GM21786 (cell line): Measurements from ENCODE around the gene LHX4.

Experiments used
- ATAC-seq: cut with Tn5 transposase; IDR thresholded peaks from one replicate; pipeline ENCODE4 v1.9.1; 2021; ENCODE audit not compliant: unreplicated experiment

LHX4 gene

DNA sequence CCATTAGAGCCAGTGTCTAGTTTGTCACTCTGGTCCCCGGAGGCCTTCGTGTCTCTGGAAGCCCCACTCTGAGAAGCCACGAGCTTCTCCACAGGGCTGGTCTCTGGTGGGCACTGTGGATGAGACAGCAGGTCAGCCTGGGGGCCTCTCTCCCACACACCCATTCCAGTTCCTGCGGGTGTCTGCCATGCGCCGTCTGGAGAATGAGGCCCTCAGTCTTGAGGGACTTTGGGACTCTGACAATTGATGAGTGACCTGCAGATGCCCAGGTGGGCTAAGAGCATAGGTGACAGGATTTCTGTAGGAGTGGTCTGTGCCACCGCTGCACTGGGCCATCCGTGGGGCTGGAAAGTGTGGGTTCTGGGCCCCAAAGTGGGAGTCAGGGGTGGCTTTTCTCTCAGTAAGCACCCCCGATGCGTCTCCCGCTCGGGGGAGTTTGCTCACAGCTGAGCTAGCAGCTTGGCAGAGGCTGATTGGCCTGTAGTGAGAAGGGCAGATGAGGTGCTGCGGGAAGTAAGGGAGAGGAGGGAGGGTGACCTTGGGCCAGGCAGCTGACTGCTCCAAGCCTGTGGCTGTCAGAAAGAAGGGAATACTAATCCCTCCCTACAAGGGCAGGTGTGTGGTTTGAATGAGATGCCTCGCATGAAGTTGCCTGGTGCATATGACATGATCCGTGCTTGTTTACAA, 26.4 kb downstream of the LHX4 start:
- no peak for ATAC-seq

- no peak for ATAC-seq
These were observed 26.9 kb downstream of the LHX4 start for GRCh38 chr1:180257028-180257386.

GRCh38 chr1:180257486-180257885, 27.4 kb downstream of the LHX4 start:
- ATAC-seq, result no peak

DNA sequence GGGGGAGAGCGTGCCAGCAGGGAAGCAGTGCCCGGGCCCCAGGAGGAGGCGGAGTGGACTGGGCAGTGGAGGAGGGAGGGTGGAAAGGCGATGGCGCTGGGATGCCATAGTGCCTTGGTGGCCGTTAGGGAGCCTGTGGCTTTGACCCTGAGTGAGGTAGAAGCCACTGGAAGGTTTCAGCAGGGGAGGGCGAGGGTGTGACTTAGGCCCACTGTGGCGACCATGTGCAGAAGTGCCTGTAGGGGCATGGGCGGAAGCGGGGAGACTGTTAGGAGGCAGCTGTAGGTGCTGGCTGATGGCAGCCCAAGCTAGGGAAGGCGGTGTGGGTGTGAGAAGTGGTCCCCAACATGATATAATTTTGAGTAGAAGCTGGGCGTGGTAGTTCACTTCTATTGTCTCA, 28.2 kb downstream of the LHX4 start:
- no peak for ATAC-seq

GRCh38 chr1:180258935-180259334, 28.9 kb downstream of the LHX4 start:
- no peak for ATAC-seq

- ATAC-seq, result no peak
These were observed 29.6 kb downstream of the LHX4 start for GRCh38 chr1:180259431-180260338.

DNA sequence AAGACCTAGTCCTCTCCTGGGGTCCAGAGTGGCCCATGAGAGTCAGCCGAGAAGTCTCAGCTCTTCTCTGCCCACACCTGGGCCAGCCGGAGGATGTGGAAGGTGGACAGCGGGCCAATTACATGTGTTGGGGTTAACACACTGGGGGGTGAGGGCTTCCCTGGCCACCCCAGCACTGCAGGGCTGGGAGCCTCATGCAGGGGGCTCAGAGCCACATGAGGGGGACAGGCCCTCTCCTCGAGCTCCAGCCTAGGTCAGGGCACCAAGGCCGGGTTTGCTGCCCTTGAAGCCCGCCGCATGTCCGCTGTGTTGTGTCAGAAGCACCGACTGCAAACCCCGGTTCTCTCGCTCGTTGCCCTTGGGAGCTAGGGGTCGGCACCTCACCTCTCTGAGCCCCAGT, 30.5 kb downstream of the LHX4 start:
- ATAC-seq, result no peak

- no peak for ATAC-seq
These were observed 31.0 kb downstream of the LHX4 start for GRCh38 chr1:180261030-180261429.

GRCh38 chr1:180261524-180262155, 31.6 kb downstream of the LHX4 start:
- ATAC-seq, result no peak

DNA sequence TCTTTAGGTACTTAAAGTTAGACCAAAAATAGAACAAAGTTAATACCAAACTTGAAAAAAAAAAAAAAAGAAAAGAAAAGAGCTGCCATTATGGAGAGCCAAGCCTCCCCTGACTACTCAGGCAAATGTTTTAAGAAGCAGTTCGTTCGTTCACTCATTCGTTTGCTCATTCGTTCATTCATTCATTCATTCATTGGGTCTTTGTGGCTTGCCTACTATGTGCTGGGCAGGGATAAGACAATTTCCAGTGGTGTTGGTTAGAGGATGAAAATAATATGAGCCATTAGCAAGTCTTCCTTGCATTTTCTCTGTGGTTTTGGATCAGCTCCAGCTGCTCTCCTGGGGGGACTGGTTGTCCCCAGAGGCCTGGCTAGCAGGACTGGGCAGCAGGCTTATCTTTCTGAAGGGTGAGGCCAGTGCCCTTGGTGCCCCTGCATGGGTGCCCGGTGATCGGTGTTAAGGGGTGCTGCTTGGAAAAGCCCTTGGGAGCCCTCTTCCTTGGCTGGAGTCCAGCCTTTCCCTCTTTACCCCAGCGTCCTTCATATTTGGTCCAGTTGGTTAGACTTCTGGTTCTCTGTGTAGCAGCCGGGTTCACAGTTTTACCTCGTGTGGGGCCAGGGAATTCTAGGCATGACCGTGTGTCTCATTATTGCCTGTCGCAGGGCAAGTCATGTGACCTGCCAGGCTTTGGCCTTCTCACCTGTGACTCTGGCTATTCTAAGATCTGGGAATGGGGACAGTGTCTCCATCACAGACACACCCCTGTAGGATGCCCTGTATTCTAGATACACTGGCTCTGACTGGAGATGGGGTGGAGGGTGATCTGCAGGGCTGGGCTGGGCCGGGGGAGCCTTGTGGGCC, 32.8 kb downstream of the LHX4 start:
- ATAC-seq, result no peak

DNA sequence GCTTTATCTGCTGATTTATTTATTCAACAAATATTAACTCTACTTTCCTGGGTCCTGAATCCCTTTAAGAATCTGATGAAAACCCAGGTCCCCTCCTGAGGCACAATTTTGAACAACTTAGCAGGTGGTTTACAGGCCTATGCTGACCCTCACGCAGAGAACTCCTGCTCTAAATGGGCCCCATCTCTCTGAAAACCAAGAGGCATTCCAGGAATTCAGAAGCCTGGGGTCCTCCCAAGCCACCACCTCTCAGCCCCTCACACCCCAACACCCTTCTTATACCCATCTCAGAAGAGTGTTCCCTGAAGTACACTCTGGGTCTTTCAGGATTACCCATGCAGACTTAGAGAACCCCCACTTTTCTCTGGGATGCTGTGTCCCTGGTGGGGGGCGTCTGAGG, 34.5 kb downstream of the LHX4 start:
- no peak for ATAC-seq

GRCh38 chr1:180265201-180265600, 35.1 kb downstream of the LHX4 start:
- ATAC-seq, result no peak

DNA sequence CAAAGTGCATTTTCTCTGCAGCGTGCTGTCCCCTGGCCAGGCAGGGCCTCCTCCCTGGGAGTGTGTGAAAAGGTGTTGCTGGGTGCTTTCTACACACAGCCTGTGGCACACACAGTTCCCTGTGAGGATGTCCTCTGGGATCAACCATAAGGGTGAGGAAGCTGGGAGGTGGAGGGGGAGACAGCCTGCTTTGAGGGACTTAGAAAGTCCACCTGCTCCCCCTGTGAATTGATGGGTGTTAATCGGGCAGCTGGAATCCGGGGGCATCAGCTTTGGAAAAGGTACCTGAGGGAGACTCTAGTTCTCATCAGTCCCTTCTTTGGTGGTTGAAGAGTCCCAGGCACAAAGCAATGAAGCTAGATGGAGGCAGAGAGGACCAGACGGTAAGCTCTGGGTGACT, 35.8 kb downstream of the LHX4 start:
- ATAC-seq, result no peak

DNA sequence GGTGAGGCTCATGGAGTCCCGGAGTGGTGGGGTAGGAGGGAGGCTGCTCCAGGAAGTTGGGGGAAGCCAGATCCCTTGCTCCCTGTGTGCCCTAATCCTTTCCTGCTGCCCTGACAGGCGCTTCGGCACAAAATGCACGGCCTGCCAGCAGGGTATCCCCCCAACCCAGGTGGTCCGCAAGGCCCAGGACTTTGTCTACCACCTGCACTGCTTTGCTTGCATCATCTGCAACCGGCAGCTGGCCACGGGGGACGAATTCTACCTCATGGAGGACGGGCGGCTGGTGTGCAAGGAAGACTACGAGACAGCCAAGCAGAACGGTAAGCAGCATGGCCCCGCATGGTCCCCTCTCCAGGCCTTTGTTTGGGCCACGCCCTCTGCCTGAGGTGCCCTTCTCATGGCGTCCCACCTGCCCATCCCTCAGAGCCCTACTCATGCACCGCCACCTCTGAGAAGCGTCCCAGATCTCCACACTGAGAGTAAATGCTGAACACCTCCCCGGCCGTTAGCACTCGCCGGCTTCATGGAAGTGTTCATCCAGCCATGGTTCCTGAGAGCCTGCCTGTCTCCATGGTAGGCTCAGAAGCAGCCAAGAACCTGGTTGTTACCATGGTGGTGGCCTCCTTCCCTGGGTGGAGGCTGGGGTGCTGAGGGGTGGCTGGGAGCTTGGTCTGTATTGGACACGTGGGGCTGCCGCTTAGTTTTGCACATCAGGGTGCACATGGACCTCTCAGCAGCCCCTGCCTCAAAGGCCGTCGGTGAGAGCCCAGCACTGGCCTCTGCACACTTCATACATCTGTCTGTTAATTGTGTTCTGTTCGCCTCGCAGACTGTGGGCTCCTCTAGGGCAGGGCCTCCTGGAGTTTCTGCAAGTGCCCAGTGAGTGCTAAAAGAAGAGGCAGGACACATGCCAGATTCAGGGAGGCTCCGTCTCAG, 36.5 kb downstream of the LHX4 start:
- no peak for ATAC-seq

GRCh38 chr1:180267211-180267561, 37.1 kb downstream of the LHX4 start:
- ATAC-seq, result no peak

GRCh38 chr1:180267761-180268555, 37.9 kb downstream of the LHX4 start:
- ATAC-seq, result no peak

DNA sequence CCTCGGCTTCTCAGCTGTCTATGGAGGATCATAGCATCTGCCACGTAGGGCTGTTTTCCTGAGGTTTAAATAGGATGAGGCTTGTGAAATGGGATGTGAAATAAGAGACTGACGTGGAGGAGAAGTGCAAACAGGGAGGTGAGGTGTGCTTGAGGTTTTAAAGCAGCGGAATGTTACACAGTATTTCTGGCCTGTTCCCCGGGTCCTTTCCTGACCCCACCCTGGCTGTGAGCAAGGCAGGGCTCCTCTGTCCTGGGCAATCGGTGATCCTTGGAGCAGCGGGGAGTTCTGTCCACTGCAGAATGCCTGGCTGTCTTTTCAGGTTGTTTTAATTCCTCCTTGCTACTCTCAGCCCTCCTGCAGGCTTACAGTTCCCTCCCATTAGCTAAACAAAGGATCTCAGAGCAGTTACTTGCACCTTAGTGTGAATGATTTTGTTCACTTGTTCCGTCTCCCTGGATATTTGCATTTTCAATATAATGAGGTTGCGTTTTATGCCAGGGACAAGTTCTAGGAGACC, 38.6 kb downstream of the LHX4 start:
- ATAC-seq, result no peak

- ATAC-seq, result no peak
These were observed 39.8 kb downstream of the LHX4 start for GRCh38 chr1:180269645-180270529.
